Stimulated activated CD4-positive, alpha-beta T cell treated with anti-CD3 and anti-CD28 coated beads, Interleukin-12 subunit alpha, Interleukin-12 subunit beta, amount 100 ng/mL, for 4 hours (primary cell): ENCODE data around the gene MAU2.
A peak's percentile ranks its signal among the peaks of the same experiment; 100 is the strongest.

Source experiments
- DNase-seq: peaks from one replicate; pipeline ENCODE4 v3.0.0-alpha.2; 2020

The MAU2 gene, protein sequence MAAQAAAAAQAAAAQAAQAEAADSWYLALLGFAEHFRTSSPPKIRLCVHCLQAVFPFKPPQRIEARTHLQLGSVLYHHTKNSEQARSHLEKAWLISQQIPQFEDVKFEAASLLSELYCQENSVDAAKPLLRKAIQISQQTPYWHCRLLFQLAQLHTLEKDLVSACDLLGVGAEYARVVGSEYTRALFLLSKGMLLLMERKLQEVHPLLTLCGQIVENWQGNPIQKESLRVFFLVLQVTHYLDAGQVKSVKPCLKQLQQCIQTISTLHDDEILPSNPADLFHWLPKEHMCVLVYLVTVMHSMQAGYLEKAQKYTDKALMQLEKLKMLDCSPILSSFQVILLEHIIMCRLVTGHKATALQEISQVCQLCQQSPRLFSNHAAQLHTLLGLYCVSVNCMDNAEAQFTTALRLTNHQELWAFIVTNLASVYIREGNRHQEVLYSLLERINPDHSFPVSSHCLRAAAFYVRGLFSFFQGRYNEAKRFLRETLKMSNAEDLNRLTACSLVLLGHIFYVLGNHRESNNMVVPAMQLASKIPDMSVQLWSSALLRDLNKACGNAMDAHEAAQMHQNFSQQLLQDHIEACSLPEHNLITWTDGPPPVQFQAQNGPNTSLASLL

GRCh38 chr19:19320361-19321140 lies at the start of gene MAU2, which contains the start of gene SUGP1:
TSS of gene MAU2 (plus strand) at chr19:19320829. CDS start at chr19:19320860, 31 bp downstream.
TSS of gene SUGP1 (minus strand) at chr19:19320509. CDS start at chr19:19320496, 13 bp downstream.
- DNase-seq = peak; percentile 81

GRCh38 chr19:19271828-19272599 lies 48.6 kb upstream of the MAU2 start:
- no peak for DNase-seq

- DNase-seq = no peak
Measured at GRCh38 chr19:19274146-19274545, 46.5 kb upstream of the MAU2 start.

DNA sequence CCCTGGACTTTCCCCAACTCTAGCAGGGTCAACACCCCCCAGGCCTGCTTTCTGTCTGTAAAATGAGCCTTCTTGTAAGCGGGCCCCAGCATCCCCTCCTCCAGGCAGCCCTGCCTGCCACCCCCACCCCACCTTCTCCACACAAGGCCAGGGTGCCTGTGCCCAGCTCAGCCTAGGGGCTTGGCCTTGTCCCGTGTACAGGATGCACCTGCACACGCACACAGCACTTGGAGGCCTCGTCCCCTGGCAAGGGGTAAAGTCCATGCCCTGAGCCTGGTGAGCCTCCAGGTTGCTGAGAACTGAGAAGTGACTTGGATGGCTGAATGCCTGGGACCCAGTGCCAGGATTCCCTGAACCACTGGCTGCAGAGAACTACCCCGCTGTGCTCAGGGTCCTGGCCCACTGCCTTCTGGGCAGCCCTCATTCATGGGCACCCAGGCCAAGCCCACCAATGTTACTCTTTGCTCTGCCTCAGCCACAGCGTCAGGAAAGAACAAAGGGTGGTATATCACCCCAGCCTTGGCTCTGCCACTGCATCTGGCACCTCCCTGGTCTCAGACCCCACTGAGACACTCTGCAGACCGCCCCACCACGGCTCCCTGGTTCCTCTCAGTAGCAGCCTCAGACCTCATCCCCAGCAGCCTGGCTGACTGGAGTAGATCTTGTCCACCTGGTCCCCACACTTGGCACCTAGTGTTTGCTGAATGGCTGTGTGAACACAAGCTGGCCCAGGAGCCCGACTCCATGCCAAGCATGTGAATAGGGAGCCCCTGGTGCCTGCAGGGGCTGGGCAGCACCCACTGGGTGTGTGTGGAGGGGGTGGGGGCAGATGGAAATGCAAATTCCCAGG lies 45.7 kb upstream of the MAU2 start:
- DNase-seq = no peak

- DNase-seq = no peak
Measured at GRCh38 chr19:19276386-19276785, 44.2 kb upstream of the MAU2 start.

- no peak for DNase-seq
Measured at GRCh38 chr19:19276851-19277250, 43.8 kb upstream of the MAU2 start.

GRCh38 chr19:19278315-19278714 lies 42.3 kb upstream of the MAU2 start:
- no peak for DNase-seq

DNA sequence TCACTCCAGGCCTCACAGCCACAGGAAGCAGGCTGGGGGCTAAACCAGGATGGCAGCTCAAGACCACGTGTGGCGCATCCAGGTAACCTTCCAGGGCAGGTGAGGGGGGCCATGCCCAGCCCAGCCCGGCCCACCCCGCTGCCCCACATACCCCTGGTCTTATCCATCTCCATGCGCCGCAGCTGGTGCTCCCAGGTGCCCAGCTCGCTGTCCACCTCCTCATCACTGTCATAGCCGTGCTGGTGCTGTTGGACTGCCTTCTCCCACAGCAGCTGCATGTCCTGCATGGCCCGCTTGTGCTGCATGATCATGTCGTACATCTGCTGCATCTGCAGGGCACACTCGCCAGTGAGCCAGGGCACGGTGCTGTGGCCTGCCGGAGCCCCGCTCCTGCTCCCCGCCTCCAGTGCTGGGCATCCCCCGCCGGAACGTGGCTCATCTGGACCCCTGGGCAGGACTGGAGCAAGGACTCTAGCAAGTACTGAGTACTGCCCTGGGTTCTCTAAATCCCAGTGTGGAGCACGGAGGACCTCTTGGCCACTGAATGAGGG lies 41.5 kb upstream of the MAU2 start:
- no peak for DNase-seq

- DNase-seq = no peak
Measured at GRCh38 chr19:19279853-19280252, 40.8 kb upstream of the MAU2 start.

GRCh38 chr19:19280561-19280960 lies 40.1 kb upstream of the MAU2 start:
- DNase-seq = no peak

DNA sequence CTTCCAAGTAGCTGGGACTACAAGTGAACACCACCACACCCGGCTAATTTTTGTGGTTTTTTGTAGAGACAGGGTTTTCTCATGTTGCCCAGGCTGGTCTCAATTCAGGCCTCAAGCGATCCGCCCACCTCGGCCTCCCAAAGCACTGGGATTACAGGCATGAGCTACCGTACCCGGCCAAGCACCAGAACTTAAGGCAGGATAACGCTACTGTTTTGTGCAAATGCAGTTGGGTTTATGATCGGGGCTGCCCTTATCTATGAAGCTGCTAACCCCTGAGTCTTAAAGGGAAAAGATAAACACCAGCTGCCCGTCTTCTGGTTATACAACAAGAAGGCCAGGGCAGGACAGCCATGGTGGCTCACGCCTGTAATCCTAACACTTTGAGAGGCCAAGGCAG lies 34.9 kb upstream of the MAU2 start:
- DNase-seq = no peak

- DNase-seq = no peak
Measured at GRCh38 chr19:19292607-19293006, 28.0 kb upstream of the MAU2 start.

DNA sequence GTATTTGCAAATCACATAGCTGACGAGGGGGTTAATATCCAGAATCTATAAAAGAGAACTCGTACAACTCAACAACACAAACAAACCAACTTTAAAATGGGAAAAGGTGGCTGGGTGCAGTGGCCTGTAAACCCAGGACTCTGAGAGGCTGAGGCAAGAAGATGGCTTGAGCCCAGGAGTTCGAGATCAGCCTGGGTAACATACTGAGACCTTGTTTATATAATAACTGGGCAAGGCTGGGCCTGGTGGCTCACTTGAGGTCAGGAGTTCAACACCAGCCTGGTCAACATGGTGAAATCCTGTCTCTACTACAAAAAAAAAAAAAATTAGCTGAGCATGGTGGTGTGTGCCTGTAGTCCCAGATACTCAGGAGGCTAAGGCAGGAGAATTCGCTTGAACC lies 25.7 kb upstream of the MAU2 start:
- DNase-seq = no peak

DNA sequence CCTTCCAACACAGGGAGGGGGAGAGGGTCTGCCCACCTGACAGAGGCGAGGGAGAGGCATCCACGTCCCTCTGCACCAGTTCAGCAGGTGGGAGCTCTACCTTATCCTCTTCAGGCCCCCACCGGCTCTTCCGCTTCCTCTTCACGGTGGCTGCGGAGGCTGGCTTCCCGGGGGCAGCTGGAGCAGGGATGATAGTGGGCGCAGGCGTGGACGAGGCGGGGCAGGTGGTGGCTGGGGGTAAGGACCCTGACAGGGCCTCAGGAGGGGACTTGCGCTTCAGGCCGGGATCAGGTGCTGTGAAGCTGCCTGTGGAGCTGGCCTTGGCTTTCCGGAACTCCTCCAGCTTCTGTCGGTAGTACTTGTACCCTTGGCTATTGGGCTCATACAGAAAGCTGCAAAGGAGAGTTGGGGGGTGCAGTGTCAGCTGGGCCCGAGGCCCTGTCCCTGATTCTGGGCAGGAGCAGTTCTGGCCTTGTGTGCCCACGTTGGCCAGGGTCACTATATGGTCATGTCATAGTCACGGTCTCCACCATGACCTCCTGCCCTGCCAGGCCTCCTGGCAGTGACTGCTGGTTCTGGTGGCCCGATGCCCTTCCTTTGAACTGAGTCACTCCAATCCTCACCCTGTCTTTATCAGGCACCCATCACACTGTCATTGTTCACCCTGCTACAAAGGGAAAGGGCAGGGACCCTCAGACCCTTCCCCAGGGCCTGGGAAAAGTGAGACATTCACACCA lies 23.5 kb upstream of the MAU2 start:
- DNase-seq = no peak

DNA sequence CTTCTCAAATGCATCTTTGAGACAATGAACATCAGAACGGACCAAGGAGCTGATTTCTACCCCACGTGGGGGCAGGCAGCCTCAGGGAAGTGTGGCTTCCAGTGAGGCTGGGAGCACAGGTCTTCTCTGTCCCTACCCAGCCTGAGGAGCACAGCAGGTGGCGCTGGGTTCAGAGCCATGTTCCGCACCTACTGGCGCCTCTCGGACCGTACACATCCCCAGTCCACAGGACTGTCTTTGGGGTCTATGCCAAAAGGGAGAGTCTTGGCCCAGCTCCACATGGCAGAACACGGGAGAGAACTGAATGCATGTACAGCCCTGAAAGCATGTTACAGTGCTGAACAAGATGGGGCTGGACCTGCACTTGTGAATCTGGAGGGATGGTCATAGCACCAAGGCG lies 22.9 kb upstream of the MAU2 start:
- no peak for DNase-seq

- DNase-seq = no peak
Measured at GRCh38 chr19:19300613-19301012, 20.0 kb upstream of the MAU2 start.

DNA sequence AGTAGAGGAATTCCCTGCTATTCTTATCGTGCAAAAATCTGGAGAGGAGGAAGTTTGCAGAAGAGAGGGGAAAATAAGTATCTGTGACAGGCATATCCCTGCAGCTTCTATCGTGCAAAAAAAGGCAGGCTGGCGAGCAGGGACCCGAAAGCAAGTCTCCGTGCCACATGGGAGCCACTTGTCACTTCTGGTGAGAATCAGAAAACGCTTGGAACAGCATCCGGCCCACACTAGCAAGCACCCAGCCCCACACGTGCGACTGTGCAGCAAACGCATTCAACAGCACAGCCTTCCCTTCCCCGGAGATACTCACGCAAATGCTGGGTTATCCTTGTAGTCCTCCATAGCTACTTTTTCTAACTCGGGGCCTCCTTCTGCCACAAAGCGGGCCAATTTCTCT lies 17.2 kb upstream of the MAU2 start:
- no peak for DNase-seq

DNA sequence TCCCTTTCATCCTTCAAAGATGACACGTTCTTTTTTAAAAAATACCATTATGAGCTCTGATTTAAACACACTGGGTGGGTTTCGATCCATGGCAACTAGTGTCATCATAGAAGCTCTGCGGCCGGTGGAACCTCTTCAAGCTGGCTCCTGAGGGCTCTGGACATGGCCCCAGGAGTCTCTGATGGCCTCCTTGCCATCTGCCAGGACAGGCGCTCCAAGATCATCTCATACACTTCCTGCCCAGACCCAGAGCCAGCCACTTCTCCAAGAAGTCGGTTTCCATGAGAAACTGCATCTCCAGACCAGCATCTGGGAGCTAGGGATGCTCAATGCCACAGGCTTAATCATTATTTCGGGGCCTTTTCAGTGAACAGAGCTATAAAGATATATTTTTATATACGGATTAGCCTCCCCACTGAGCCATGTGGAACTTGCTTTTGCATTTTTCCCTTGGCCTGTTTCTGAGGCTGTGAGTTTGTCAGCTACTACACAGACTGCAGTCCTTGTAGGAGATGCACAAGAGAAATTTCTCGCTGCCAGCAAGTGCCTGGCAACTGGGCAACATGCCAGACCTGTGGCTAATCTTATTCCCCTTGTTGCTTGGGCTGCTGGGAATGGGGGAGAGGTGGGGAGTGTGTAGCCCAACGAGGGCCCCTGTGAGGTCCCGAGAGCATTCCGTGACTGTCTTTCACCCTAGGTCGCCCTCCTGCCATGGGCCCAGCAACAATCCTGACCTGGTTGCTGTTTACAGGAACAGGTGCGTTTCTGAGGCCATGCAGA lies 16.3 kb upstream of the MAU2 start:
- DNase-seq = no peak

GRCh38 chr19:19305066-19305465 lies 15.6 kb upstream of the MAU2 start:
- no peak for DNase-seq

GRCh38 chr19:19305696-19306095 lies 14.9 kb upstream of the MAU2 start:
- DNase-seq = no peak
